ENCODE measurements around the gene FMNL1. TPM values are rescaled to one million over a fixed set of nuclear protein-coding genes. Genes with fewer than 3 reads are reported as not detected.
"Not testable (repeated sequence)": the region's sequence is repeated elsewhere in the genome, so short reads cannot be mapped to it uniquely, and the experiment has no call there.

Gene FMNL1
- total RNA-seq, 2 donors from 2014 or later: 4.0 to 5.2 TPM

DNA sequence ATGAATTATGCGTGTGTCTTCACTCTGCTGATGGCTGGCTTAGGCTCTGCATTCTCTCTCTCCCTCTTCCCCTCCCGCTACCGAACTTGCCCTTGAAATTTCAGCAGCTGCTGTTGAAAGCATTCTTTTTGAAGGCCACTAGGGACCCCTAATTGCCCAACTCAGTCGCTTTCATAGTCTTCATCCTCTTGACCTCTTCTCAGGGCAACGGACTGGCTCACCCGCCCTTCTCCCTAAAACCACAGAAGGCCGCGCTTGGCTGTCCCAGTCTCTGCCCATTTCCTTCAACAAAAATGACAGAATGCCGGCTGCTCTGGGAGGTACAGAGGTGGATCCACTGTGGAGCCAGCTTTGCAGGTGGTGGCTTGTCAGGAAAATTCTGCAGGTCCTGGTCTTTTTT is 21.0 kb upstream of the FMNL1 start:
- no peak for TF ChIP-seq POLR2A (IDR thresholded peaks at IDR 0.05)
- TF ChIP-seq, protein P1, sequence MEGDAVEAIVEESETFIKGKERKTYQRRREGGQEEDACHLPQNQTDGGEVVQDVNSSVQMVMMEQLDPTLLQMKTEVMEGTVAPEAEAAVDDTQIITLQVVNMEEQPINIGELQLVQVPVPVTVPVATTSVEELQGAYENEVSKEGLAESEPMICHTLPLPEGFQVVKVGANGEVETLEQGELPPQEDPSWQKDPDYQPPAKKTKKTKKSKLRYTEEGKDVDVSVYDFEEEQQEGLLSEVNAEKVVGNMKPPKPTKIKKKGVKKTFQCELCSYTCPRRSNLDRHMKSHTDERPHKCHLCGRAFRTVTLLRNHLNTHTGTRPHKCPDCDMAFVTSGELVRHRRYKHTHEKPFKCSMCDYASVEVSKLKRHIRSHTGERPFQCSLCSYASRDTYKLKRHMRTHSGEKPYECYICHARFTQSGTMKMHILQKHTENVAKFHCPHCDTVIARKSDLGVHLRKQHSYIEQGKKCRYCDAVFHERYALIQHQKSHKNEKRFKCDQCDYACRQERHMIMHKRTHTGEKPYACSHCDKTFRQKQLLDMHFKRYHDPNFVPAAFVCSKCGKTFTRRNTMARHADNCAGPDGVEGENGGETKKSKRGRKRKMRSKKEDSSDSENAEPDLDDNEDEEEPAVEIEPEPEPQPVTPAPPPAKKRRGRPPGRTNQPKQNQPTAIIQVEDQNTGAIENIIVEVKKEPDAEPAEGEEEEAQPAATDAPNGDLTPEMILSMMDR (IDR thresholded peaks at IDR 0.05): no peak
- peaks cover 10% of the 10 kb centered on the region for H3K4me1 ChIP-seq
- ATAC-seq (no peak), DNase-seq (peak in 1 of 4 donors; percentile 31)
- no peak overlapping the region for H3K27ac ChIP-seq
- H3K9me3 ChIP-seq: no peaks in the 10 kb centered on the region
- no peak overlapping the region for H3K4me3 ChIP-seq
- WGBS, 2 donors: 70 to 85% methylated on average over 9 of the region's 9 CpGs
- no peaks in the 10 kb centered on the region for H3K36me3 ChIP-seq (replicated peaks in 1 of 2; ENCODE audit: insufficient read depth in 1 of 2, low read depth in 2 of 2)
- H3K27me3 ChIP-seq: no peaks in the 10 kb centered on the region
- intact Hi-C loops (cut with DNase I): no loop called here

DNA sequence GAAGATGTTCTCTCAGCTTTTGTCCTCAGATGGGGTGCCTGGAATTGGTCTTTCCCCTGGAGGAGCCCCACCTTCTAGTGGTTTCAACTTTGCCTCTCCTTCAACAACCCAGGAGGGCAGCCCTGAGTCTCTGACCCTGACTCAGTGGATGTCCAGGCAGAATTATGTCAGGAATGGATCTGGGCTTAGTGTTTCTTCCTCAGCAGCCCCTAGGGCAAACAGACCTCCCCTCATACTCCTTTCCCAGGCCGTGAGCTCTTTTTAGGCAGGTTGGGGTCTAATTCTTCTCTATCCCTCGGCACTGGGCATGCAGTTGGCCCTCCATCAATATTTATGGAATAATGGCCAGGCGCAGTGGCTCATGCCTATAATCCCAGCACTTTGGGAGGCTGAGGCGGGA is 20.2 kb upstream of the FMNL1 start:
- ATAC-seq: no peak
- Histone ChIP-seq H3K27me3 (no peaks in the 10 kb centered on the region), H3K4me1 (peaks cover 10% of the 10 kb centered on the region), H3K27ac (no peak overlapping the region), H3K36me3 (replicated peaks in 1 of 2; ENCODE audit: insufficient read depth in 1 of 2, low read depth in 2 of 2) (no peaks in the 10 kb centered on the region), H3K4me3 (no peak overlapping the region), H3K9me3 (no peaks in the 10 kb centered on the region)
- no peak for DNase-seq
- TF ChIP-seq POLR2A (IDR thresholded peaks at IDR 0.05): no peak
- TF ChIP-seq, protein P1 (IDR thresholded peaks at IDR 0.05): no peak
- 92 to 93% methylated on average over 4 of the region's 4 CpGs for WGBS, 2 donors
- intact Hi-C loops (cut with DNase I): no loop called here

DNA sequence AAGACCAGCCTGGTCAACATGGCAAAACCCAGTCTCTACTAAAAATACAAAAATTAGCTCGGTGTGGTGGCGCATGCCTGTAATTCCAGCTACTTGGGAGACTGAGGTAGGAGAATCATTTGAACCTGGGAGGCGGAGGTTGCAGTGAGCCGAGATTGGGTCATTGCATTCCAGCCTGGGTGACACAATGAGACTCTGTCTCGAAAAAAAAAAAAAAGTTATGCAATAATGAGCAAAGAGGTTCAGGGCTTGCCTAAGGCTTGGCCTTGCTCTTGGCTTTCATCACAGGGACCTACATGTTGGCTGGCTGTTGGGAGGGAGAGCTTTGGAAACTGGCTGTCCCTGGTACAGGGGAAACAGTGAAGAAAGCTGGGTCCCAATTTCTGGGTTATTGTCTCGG is 19.8 kb upstream of the FMNL1 start:
- H3K36me3 ChIP-seq (replicated peaks in 1 of 2; ENCODE audit: insufficient read depth in 1 of 2, low read depth in 2 of 2); H3K4me3 ChIP-seq; H3K27ac ChIP-seq; H3K27me3 ChIP-seq; intact Hi-C loops (cut with DNase I); H3K9me3 ChIP-seq; H3K4me1 ChIP-seq: not testable (repeated sequence)
- DNase-seq (peak in 2 of 4 donors; percentile 25 to 47), ATAC-seq (peak; percentile 12)
- 66 to 77% methylated on average over 5 to 6 of the region's 6 CpGs for WGBS, 2 donors

DNA sequence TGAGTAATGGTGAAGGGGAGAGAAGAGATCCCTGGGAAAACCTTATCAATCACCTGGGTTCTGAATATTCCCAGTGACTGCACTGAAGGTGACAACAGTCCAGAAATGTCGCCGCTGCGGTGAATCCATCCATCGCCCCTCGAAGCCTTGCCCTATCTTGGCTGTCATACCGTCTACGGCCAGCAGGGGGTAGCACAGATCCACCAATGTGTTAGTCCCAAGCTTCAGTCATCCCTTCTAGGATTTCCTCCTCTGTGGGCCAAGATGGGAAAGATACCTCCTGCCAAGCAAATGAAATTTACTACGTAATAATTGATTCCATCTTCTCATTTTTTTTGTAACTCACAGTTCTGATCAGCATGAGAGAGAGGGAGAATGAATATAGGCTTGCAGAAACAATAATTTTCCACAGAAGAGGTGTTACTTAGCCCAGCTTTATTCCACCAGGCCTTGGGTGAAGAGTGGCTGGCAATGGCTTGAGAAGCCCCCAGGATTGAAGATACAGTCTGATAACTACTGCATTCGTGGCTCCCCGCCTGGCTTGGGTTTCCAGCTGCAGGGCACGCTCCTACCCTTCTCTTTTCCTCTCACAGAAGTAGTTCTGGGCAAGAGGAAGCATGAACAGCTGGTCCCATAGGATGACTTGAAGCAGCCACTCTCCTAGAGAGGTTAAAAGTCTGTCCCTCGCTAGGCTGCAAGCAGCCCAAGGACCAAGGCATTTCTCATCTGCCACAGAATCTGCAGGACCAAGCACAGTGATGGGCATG is 2.6 kb upstream of the FMNL1 start:
- DNase-seq: peak; percentile 88 to 94 (median 90)
- ATAC-seq: peak; percentile 85
- peaks cover 0 to 5% of the 10 kb centered on the region in 2 donors for H3K27me3 ChIP-seq
- WGBS, 2 donors: 12% methylated on average over 12 of the region's 12 CpGs
- no peak overlapping the region for H3K27ac ChIP-seq
- no peaks in the 10 kb centered on the region for H3K9me3 ChIP-seq
- TF ChIP-seq, protein P1 (IDR thresholded peaks at IDR 0.05): peak; percentile 81 to 96 (median 94)
- no peak for TF ChIP-seq POLR2A (IDR thresholded peaks at IDR 0.05)
- intact Hi-C loops (cut with DNase I): no loop called here
- no peak overlapping the region for H3K4me3 ChIP-seq
- no peaks in the 10 kb centered on the region for H3K36me3 ChIP-seq (replicated peaks in 1 of 2; ENCODE audit: insufficient read depth in 1 of 2, low read depth in 2 of 2)
- H3K4me1 ChIP-seq: peaks cover 17% of the 10 kb centered on the region

DNA sequence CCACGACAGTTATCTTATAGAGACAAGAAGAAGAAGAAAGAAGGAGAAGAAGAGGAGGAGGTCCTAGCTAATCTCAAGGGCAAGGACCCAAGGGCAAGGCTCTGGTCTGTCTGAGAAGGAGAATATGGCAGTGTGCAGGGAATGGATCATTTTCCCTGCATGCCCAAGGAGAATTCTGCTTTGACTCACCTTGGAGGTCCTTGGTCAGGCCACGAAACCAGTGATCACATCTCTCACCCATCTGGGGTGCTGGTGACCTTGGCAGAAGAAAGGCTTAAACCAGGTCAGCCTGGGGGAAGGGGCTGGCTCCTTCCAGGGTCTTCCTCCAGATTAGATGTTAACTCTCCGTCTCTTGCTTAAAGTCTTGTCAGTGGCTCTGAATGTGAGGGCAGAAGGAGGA is 1.6 kb upstream of the FMNL1 start:
- Histone ChIP-seq H3K9me3 (no peaks in the 10 kb centered on the region), H3K4me1 (peaks cover 17% of the 10 kb centered on the region), H3K27ac (no peak overlapping the region), H3K27me3 (peaks cover 0 to 5% of the 10 kb centered on the region in 2 donors), H3K36me3 (replicated peaks in 1 of 2; ENCODE audit: insufficient read depth in 1 of 2, low read depth in 2 of 2) (no peaks in the 10 kb centered on the region), H3K4me3 (no peak overlapping the region)
- no peak for DNase-seq
- TF ChIP-seq POLR2A (IDR thresholded peaks at IDR 0.05): no peak
- TF ChIP-seq, protein P1 (IDR thresholded peaks at IDR 0.05): no peak
- WGBS, 2 donors: 68 to 72% methylated on average over 3 of the region's 3 CpGs
- no peak for ATAC-seq
- intact Hi-C loops (cut with DNase I): loop anchor here (5.0 kb wide), 1 partner anchor 167 kb away; no protein-coding TSS in a partner anchor

Measured in body of pancreas (tissue), 4 donors.